ENCODE results near the gene LMOD1. TPM values are rescaled to one million over a fixed set of nuclear protein-coding genes. Genes with fewer than 3 reads are reported as not detected.

Gene LMOD1
- total and polyA plus RNA-seq, 2 of the 8 experiments (the other 6 are each of a cell fraction or from before 2014, with no cell fraction given), result 0.77 to 1.4 TPM

- Histone ChIP-seq H2AFZ (ENCODE audit: low read length) (no peak overlapping the region), H3K9me3 (ENCODE audit: insufficient read depth in 2 of 2, low read depth in 1 of 2, low read length in 1 of 2) (no peaks in the 10 kb centered on the region), H2AK5ac (ENCODE audit: low read depth, low read length) (no peak overlapping the region), H2BK120ac (replicated peaks; ENCODE audit: low read depth, low read length) (no peak overlapping the region), H3K27me3 (replicated peaks in 1 of 4; ENCODE audit: control insufficient read depth in 3 of 4, extremely low read depth in 1 of 4, insufficient read depth in 3 of 4, low read length in 3 of 4) (no peaks in the 10 kb centered on the region; a peak in 1 of 7 replicates), H3K27ac (ENCODE audit: low read depth, low read length) (no peak overlapping the region), H3K36me3 (ENCODE audit: control insufficient read depth in 2 of 4, insufficient read depth in 4 of 4, low read length in 3 of 4) (peaks cover 18 to 82% (median 59%) of the 10 kb centered on the region in 4 experiments), H4K8ac (ENCODE audit: extremely low read depth, insufficient read depth, low read length) (no peak overlapping the region), H3K4me1 (replicated peaks in 1 of 4; ENCODE audit: control insufficient read depth in 3 of 4, insufficient read depth in 4 of 4, low read length in 3 of 4) (no peaks in the 10 kb centered on the region), H3K18ac (ENCODE audit: extremely low read depth, low read length) (no peak overlapping the region), H3K14ac (ENCODE audit: insufficient read length) (no peak overlapping the region), H3K79me2 (ENCODE audit: control insufficient read depth in 1 of 2, insufficient read depth in 2 of 2, low read length in 2 of 2) (no peaks in the 10 kb centered on the region), H2BK5ac (ENCODE audit: low read depth, low read length) (no peak overlapping the region), H3K23ac (ENCODE audit: insufficient read length) (no peak overlapping the region), H4K5ac (ENCODE audit: insufficient read length, low read depth, low read length) (no peak overlapping the region), H3K23me2 (ENCODE audit: low read depth, low read length) (no peaks in the 10 kb centered on the region), H3K4me3 (ENCODE audit: extremely low read depth in 1 of 4, insufficient read depth in 2 of 4, low read depth in 3 of 4, low read length in 4 of 4) (no peak overlapping the region), H2BK12ac (ENCODE audit: low read depth, low read length) (no peak overlapping the region), H4K20me1 (replicated peaks in 1 of 2; ENCODE audit: control insufficient read depth in 1 of 2, insufficient read depth in 2 of 2, low read length in 2 of 2) (no peaks in the 10 kb centered on the region), H3K56ac (replicated peaks; ENCODE audit: insufficient read length, low read depth, low read length) (no peak overlapping the region), H3K9ac (replicated peaks in 1 of 4; ENCODE audit: extremely low read depth in 1 of 4, low read depth in 3 of 4, low read length in 3 of 4) (no peak overlapping the region), H3K79me1 (ENCODE audit: low read depth, low read length) (no peaks in the 10 kb centered on the region), H4K91ac (replicated peaks; ENCODE audit: insufficient read length, low read length) (no peak overlapping the region), H3K4me2 (ENCODE audit: insufficient read depth in 1 of 2, low read depth in 2 of 2, low read length in 2 of 2) (no peak overlapping the region), H2BK15ac (ENCODE audit: low read length) (no peak overlapping the region), H2BK20ac (ENCODE audit: low read length) (no peak overlapping the region), H3K4ac (replicated peaks; ENCODE audit: insufficient read length, low read depth, low read length) (no peak overlapping the region)
- ChIA-PET POLR2A (ENCODE audit: partially characterized antibody) (interaction anchor here (1.3 to 1.6 kb wide), 2 partner anchors 14 to 30 kb away, joined by 3 to 6 read pairs; partner anchors contain the start of gene SHISA4), CTCF (ENCODE audit: partially characterized antibody) (interaction anchor here (0.9 to 3.7 kb wide), 4 partner anchors 9 to 67 kb away, joined by 3 to 12 read pairs (median 7); partner anchors contain the start of gene IPO9)
- DNase-seq (ENCODE audit: low read depth in 1 of 2, low spot score in 2 of 2) (no peak), FAIRE-seq (no peak)
- 92% methylated on average over 5 of the region's 5 CpGs; no CpG with 5 or more reads in 1 of the 2 experiments for WGBS, 2 experiments (ENCODE audit: extremely low coverage in 1 of 2, insufficient coverage in 1 of 2, insufficient read length in 1 of 2, insufficient replicate concordance in 2 of 2, low coverage in 1 of 2, low lambda C conversion rate in 2 of 2, missing lambda C conversion rate in 1 of 2)
- TF ChIP-seq RNF2 (IDR thresholded peaks at IDR 0.05; ENCODE audit: borderline replicate concordance, low read depth, low read length, missing control alignments, poor library complexity, severe bottlenecking), result no peak
- TF ChIP-seq SAP30 (IDR thresholded peaks at IDR 0.05; ENCODE audit: insufficient read depth, insufficient replicate concordance, low read length), result no peak
- no peak for TF ChIP-seq TAF1 (IDR thresholded peaks at IDR 0.05; ENCODE audit: low read depth, low read length)
- TF ChIP-seq ZNF274 (IDR thresholded peaks at IDR 0.05; ENCODE audit: borderline replicate concordance, extremely low read depth, low read length), result no peak
- TF ChIP-seq MAFK (IDR thresholded peaks at IDR 0.05; ENCODE audit: low read depth, low read length), result no peak
- TF ChIP-seq BRCA1 (IDR thresholded peaks at IDR 0.05; ENCODE audit: low read depth, low read length), result no peak
- no peak for TF ChIP-seq NRF1 (IDR thresholded peaks at IDR 0.05; ENCODE audit: low read depth, low read length)
- no peak for TF ChIP-seq POLR2AphosphoS5 (IDR thresholded peaks at IDR 0.05; ENCODE audit: low read depth, low read length)
- no peak for TF ChIP-seq CBX8 (IDR thresholded peaks at IDR 0.05; ENCODE audit: borderline replicate concordance, low read depth, low read length)
- no peak for TF ChIP-seq KDM5A (IDR thresholded peaks at IDR 0.05; ENCODE audit: low read length)
- TF ChIP-seq CTCF (IDR thresholded peaks at IDR 0.05; ENCODE audit: control extremely low read depth in 1 of 3, insufficient read depth in 1 of 3, low read depth in 1 of 3, low read length in 3 of 3), result no peak
Observed at GRCh38 chr1:201859424-201859823, 86.9 kb downstream of the LMOD1 start.
